Neural cell (in vitro differentiated cells): ENCODE data around the gene ASB6.

Source experiments
- EP300 ChIP-seq: fragments of 450-650 bp; conservative IDR thresholded peaks from 2 replicates; pipeline ENCODE4 v1.6.1; 2014; ENCODE audit warnings: antibody characterized with exemption, mild to moderate bottlenecking, moderate library complexity; ENCODE audit not compliant: poor library complexity, severe bottlenecking
- POLR2AphosphoS5 ChIP-seq: IDR thresholded peaks from 2 replicates; pipeline ENCODE4 v1.6.1; 2012
- RAD21 ChIP-seq: fragments of 450-650 bp; conservative IDR thresholded peaks from 2 replicates; pipeline ENCODE4 v1.6.1; 2014; ENCODE audit warnings: antibody characterized with exemption, mild to moderate bottlenecking, moderate library complexity
- SMC3 ChIP-seq: fragments of 450-650 bp; conservative IDR thresholded peaks from 2 replicates; pipeline ENCODE4 v1.6.1; 2014; ENCODE audit warnings: antibody characterized with exemption, mild to moderate bottlenecking, moderate library complexity; ENCODE audit not compliant: poor library complexity
- TAF1 ChIP-seq: IDR thresholded peaks from 2 replicates; pipeline ENCODE4 v1.6.1; 2012; ENCODE audit warnings: low read depth
- TF ChIP-seq, protein P1 (sequence below): fragments of 450-650 bp; IDR thresholded peaks from 2 replicates; pipeline ENCODE4 v1.5.1; 2014; ENCODE audit warnings: antibody characterized with exemption, mild to moderate bottlenecking, moderate library complexity; ENCODE audit not compliant: poor library complexity, severe bottlenecking

DNA sequence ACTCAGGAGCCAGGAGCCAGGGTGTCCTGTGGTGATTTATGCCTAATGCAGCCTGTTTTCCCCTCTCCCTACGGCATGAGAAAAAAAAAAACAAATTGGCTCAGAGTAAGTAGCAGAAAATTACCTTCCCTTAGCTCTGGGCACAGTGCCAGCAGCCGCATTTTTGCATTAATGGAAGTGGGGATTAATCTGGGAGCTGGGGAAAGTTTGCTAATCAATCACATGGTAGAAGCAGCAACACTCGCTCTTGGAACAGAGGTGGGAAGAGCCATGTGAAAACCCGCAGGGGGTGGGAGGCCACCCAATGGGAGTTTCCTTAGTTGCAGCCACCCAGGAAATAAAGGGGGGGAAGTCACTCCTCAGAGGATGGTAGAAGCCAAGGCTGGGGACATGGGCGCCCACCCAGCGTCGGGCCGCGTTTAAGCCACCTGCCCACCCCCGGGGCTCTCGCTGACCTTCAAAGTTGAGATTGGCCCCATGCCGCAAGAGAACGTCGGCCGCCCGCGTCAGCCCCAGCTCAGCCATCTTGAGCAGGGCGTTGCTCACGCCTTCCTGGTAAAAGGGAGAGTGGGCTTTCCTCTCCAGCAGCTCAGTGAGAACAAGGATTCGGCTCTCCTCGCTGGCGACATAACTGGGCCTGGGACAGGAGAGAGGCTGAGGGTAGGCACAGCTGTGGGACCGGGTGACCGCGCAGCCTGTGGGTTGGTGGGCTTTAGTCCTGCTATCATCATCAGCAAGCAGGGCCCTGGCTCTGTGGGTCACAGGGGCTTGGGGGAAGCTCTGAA lies 1.7 kb downstream of the ASB6 start:
- TF ChIP-seq, protein P1, sequence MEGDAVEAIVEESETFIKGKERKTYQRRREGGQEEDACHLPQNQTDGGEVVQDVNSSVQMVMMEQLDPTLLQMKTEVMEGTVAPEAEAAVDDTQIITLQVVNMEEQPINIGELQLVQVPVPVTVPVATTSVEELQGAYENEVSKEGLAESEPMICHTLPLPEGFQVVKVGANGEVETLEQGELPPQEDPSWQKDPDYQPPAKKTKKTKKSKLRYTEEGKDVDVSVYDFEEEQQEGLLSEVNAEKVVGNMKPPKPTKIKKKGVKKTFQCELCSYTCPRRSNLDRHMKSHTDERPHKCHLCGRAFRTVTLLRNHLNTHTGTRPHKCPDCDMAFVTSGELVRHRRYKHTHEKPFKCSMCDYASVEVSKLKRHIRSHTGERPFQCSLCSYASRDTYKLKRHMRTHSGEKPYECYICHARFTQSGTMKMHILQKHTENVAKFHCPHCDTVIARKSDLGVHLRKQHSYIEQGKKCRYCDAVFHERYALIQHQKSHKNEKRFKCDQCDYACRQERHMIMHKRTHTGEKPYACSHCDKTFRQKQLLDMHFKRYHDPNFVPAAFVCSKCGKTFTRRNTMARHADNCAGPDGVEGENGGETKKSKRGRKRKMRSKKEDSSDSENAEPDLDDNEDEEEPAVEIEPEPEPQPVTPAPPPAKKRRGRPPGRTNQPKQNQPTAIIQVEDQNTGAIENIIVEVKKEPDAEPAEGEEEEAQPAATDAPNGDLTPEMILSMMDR: no peak
- TF ChIP-seq TAF1 (no peak), RAD21 (no peak), POLR2AphosphoS5 (no peak), EP300 (no peak), SMC3 (no peak)
